Right forelimb (tissue), 1 donor: ENCODE data around the gene IFNA4.

Source experiments
- DNase-seq: peaks from one replicate; pipeline ENCODE4 v3.0.0-alpha.2; 2018

IFNA4 gene

DNA sequence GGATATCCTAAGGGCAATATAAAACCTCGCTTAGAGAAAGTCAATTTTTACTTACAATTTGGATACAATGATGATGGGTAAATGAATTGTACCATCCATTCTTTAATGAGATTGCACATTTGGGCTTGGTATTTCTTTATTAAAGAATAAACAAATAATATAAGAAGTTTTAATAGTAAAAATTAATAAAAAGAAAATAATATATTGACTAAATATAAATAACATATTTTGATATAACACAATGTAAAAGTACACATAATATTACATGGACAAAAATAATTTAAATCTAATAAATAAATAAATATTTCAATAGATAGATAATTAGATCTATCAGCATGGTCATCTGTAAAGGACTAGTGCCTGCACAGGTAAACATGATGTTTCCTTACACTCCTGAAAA, 21.9 kb downstream of the IFNA4 start:
- no peak for DNase-seq

DNA sequence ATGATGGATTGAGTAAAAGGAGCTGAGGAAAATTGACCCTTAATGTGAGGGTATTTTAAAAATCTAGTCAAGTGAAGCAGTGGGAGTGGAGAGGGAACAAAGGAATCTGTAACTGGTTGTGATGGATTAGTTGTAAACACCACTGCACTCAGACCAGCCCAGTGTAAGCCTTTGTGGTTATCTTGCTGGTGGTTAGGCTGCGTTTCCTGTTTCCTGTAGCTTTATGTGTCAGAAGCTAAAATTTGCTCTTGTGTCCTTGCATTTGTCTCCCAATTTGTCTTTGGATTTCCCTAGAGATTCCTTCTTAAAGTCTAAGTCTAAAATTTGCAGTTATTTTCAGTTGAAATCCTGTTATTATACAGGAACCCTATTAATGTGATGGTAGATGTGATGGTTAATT, 27.2 kb downstream of the IFNA4 start:
- DNase-seq: no peak

DNA sequence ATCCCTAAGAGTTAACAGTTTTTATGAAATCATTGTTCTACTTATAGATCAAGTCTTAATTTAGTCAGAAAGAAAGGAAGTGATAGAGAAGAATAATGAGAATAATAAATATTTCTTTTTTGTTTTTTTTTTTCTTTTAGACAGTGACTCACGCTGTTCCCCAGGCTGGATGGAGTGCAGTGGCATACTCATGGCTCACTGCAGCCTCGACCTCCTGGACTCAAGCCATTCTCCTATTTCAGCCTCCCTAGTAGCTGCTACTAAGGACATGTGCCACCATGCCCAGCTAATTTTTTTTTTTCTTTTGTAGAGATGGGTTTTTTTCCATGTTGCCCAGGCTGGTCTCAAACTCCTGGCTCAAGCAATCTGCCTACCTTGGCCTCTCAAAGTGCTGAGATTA, 31.9 kb downstream of the IFNA4 start:
- no peak for DNase-seq

DNA sequence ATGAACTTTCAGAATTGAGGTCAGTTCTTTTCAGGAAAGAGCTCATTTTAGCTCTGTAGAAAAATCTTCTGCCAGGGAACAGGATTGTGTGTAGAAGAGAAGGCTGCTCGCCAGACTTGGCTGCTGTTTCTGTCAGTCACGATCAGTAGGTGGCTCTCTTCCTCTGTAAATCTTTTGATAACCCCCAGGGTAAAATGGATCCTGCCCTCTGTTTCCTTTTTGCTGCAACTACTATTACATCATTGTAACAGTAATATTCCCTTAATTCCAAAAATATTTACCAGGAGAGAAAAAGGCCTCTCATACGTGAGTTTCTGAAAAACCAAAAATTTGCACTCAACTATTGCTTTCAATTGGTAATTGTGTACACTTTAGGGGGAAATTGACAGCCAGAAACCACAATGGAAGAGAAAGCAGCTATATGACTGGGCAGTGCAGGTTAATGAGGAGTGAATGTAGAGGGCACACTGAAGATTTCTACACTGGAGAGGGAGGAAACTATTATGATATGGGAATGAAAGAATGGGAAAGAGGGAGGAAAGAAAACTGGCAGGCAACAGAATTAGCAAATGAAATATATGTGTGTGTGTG, 33.3 kb downstream of the IFNA4 start:
- DNase-seq: no peak

- no peak for DNase-seq
Measured at GRCh38 chr9:21153336-21154017, 33.9 kb downstream of the IFNA4 start.

DNA sequence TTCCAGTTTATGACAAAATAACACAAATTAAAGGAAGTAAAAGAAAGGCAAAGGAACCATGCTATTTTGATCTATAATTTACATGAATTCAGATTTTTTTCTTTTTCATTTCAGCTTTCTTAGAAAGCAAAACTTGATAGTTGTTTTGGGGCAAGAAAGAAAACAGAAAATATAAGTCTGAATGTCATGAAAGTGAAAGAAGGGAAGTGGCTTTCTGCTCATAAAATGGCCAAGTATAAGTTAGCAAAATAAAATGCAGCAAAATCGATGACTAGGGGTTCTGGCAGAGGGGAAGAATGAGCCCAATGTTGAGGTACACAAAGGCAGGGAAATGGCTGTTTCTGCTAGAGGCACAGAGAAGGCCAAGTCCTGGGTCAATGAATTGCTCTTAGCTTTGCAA, 42.8 kb downstream of the IFNA4 start:
- DNase-seq: no peak

DNA sequence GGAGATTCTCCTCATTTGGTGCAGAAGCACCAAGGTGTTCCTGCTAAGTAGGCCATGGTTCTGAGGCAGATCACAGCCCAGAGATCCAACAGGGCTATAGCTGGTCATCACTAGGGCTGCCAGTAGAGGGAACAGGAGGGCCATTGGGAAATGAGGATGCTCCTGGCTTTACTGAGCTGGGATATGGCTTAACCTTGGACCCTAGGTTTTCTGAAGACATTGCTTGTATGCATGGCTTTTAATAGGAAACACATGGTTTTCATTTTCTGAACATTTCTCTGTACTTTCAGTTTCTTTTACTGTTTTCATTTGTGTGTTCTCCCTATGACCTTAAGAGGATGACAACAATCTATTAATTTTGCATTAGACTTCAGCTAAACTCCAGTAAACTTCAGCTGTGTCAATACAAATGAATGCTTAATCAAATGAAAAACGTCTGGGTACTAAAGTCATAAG, 45.9 kb downstream of the IFNA4 start, which contains the start of gene IFNW1:
Gene IFNW1 (minus strand): TSS at position 406 of the 456 bp plus-strand sequence. CDS start 262 bp downstream, at position 144.
- DNase-seq: no peak

GRCh38 chr9:21137020-21137419, 50.4 kb downstream of the IFNA4 start:
- no peak for DNase-seq
